MM.1S (cell line): ENCODE results near the gene SLC7A6.

Experiments
- DNase-seq: peaks from one replicate; pipeline ENCODE4 v3.0.0-alpha.2; 2015
- H2AFZ ChIP-seq: fragments of 300-600 bp; sonication (generic); 2 replicates; pipeline ENCODE4 v1.6.0; 2016; ENCODE audit warnings: antibody characterized with exemption, low read length
- H3F3A ChIP-seq: fragments of 300-600 bp; sonication (generic); 2 replicates; pipeline ENCODE4 v1.6.1; 2016; ENCODE audit warnings: mild to moderate bottlenecking, antibody characterized with exemption, low read length, moderate library complexity, mixed read lengths; ENCODE audit not compliant: insufficient read depth
- H3K27ac ChIP-seq: fragments of 300-600 bp; sonication (generic); 2 replicates; pipeline ENCODE4 v1.5.1; 2016; ENCODE audit warnings: mild to moderate bottlenecking, low read length
- H3K27me3 ChIP-seq: fragments of 300-600 bp; sonication (generic); replicated peaks from 2 replicates; pipeline ENCODE4 v1.6.0; 2016; ENCODE audit warnings: low read length; ENCODE audit not compliant: insufficient read depth
- H3K36me3 ChIP-seq: fragments of 300-600 bp; sonication (generic); replicated peaks from 2 replicates; pipeline ENCODE4 v1.6.1; 2016; ENCODE audit warnings: mild to moderate bottlenecking, low read length, mixed read lengths; ENCODE audit not compliant: insufficient read depth
- H3K4me1 ChIP-seq: fragments of 300-600 bp; sonication (generic); 2 replicates; pipeline ENCODE4 v1.6.1; 2016; ENCODE audit warnings: low read length, mixed read lengths
- H3K4me2 ChIP-seq: fragments of 300-600 bp; sonication (generic); 2 replicates; pipeline ENCODE4 v1.6.0; 2016; ENCODE audit warnings: low read depth, low read length
- H3K4me3 ChIP-seq: fragments of 300-600 bp; sonication (generic); 2 replicates; pipeline ENCODE4 v1.5.1; 2016; ENCODE audit warnings: low read length, mixed read lengths
- H3K79me2 ChIP-seq: fragments of 300-600 bp; sonication (generic); 2 replicates; pipeline ENCODE4 v1.6.1; 2016; ENCODE audit warnings: mixed run types, low read length, mixed read lengths
- H3K9ac ChIP-seq: fragments of 300-600 bp; sonication (generic); 2 replicates; pipeline ENCODE4 v1.6.1; 2016; ENCODE audit warnings: low read length, mixed read lengths
- H3K9me2 ChIP-seq: fragments of 300-600 bp; sonication (generic); replicated peaks from 2 replicates; pipeline ENCODE4 v1.6.1; 2016; ENCODE audit warnings: mild to moderate bottlenecking, low read length, mixed read lengths; ENCODE audit not compliant: insufficient read depth
- H3K9me3 ChIP-seq: fragments of 300-600 bp; sonication (generic); replicated peaks from 2 replicates; pipeline ENCODE4 v1.6.1; 2016; ENCODE audit warnings: mild to moderate bottlenecking, low read length, mixed read lengths; ENCODE audit not compliant: insufficient read depth
- H4K20me1 ChIP-seq: fragments of 300-600 bp; sonication (generic); 2 replicates; pipeline ENCODE4 v1.6.1; 2016; ENCODE audit warnings: mild to moderate bottlenecking, low read length, moderate library complexity, mixed read lengths; ENCODE audit not compliant: insufficient read depth
- EZH2 ChIP-seq: fragments of 300-600 bp; sonication (generic); optimal IDR thresholded peaks from 2 replicates; pipeline ENCODE3; 2017; ENCODE audit warnings: low read depth, mild to moderate bottlenecking, antibody characterized with exemption, low read length, mixed read lengths
- EZH2phosphoT487 ChIP-seq: fragments of 300-600 bp; sonication (generic); IDR thresholded peaks from 2 replicates; pipeline ENCODE4 v1.6.1; 2018; ENCODE audit warnings: antibody characterized with exemption, low read length
- TF ChIP-seq, protein P1 (sequence below): fragments of 300-600 bp; sonication (generic); IDR thresholded peaks from 2 replicates; pipeline ENCODE4 v1.5.1; 2016; ENCODE audit warnings: antibody characterized with exemption, low read length, mixed read lengths

The SLC7A6 gene

DNA sequence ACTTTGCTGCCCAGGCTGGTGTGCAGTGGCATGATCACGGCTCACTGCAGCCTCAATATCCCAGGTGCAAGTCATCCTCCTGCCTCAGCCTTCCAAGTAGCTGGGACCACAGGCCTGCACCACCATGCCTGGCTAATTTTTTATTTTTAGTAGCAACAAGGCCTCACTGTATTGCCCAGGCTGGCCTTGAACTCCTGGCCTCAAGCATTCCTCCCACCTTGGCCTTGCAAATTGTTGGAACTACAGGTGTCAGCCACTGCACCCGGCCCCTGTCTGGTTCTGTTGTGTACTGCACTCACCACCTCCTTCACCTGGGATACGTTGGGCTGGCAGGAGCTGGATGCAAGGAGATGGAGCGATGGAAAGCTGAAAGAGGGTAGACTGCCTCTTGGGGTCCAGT lies 10.6 kb upstream of the SLC7A6 start:
- H3K4me2 ChIP-seq: no peak overlapping the region; the same call in 1 of the 2 replicates
- H3K36me3 ChIP-seq: peaks cover 6% of the 10 kb centered on the region
- H3K27ac ChIP-seq: peak overlapping the region; percentile 100; the same call in 1 of the 2 replicates
- TF ChIP-seq EZH2 (no peak), EZH2phosphoT487 (no peak)
- TF ChIP-seq, protein P1, sequence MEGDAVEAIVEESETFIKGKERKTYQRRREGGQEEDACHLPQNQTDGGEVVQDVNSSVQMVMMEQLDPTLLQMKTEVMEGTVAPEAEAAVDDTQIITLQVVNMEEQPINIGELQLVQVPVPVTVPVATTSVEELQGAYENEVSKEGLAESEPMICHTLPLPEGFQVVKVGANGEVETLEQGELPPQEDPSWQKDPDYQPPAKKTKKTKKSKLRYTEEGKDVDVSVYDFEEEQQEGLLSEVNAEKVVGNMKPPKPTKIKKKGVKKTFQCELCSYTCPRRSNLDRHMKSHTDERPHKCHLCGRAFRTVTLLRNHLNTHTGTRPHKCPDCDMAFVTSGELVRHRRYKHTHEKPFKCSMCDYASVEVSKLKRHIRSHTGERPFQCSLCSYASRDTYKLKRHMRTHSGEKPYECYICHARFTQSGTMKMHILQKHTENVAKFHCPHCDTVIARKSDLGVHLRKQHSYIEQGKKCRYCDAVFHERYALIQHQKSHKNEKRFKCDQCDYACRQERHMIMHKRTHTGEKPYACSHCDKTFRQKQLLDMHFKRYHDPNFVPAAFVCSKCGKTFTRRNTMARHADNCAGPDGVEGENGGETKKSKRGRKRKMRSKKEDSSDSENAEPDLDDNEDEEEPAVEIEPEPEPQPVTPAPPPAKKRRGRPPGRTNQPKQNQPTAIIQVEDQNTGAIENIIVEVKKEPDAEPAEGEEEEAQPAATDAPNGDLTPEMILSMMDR: no peak
- H3K27me3 ChIP-seq: no peaks in the 10 kb centered on the region
- H4K20me1 ChIP-seq: no peaks in the 10 kb centered on the region
- no peaks in the 10 kb centered on the region for H3K9me2 ChIP-seq
- H3K9me3 ChIP-seq: no peaks in the 10 kb centered on the region
- no peak overlapping the region for H3K9ac ChIP-seq
- peaks cover 56% of the 10 kb centered on the region for H3K79me2 ChIP-seq
- DNase-seq: no peak
- H2AFZ ChIP-seq: no peak overlapping the region
- H3K4me3 ChIP-seq: no peak overlapping the region
- peaks cover 89% of the 10 kb centered on the region for H3K4me1 ChIP-seq
- H3F3A ChIP-seq: peaks cover 74% of the 10 kb centered on the region

- Histone ChIP-seq H3K27me3 (no peaks in the 10 kb centered on the region), H3K27ac (peak overlapping the region; percentile 98; the same call in 1 of the 2 replicates), H3K9me2 (no peaks in the 10 kb centered on the region), H3K79me2 (peaks cover 62% of the 10 kb centered on the region), H3K9me3 (no peaks in the 10 kb centered on the region), H3K4me1 (peaks cover 85% of the 10 kb centered on the region), H3K9ac (no peak overlapping the region), H3K4me2 (no peak overlapping the region), H3K4me3 (no peak overlapping the region), H3K36me3 (peaks cover 11% of the 10 kb centered on the region), H4K20me1 (no peaks in the 10 kb centered on the region), H2AFZ (no peak overlapping the region), H3F3A (peaks cover 64% of the 10 kb centered on the region)
- TF ChIP-seq, protein P1: no peak
- no peak for TF ChIP-seq EZH2
- TF ChIP-seq EZH2phosphoT487: no peak
- DNase-seq: no peak
These were observed 8.6 kb upstream of the SLC7A6 start for GRCh38 chr16:68255712-68256111.

DNA sequence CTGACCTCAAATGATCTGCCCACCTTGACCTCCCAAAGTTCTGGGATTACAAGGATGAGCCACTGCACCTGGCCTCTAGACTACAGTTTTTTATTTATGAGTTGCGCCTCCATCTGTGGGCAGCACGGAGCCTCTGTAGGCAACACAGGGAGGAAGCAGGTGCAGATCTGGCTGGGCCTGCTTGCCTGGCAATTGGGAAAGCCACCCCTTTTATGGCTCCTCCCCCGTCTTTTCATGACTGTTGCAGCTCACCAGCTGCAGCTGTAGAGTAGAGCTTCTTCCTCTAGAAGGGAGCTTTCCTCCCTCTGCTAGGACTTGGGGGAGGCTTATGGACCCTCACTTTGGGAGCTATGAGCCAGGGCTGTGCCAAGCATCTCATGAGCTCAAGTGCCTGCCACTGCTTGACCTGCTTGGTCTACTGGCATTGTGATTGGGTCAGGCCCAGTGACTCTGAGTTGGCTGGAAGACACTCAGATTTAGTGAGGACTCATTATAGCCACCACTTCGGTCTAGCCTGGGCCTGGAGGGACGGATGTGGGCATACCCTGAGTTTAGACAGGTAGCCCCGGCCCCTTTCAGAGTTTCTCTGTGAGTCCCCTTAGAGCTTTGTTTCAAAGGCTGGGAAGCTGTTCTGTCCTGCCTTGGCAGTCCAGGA lies 6.9 kb upstream of the SLC7A6 start:
- Histone ChIP-seq H3F3A (peaks cover 55% of the 10 kb centered on the region), H3K27ac (peak overlapping the region; percentile 98), H3K36me3 (peaks cover 11% of the 10 kb centered on the region), H4K20me1 (no peaks in the 10 kb centered on the region), H3K4me1 (peaks cover 84% of the 10 kb centered on the region), H3K4me3 (peak overlapping the region; percentile 26; the same call in 1 of the 2 replicates), H3K9me3 (no peaks in the 10 kb centered on the region), H3K79me2 (peaks cover 75% of the 10 kb centered on the region), H2AFZ (no peak overlapping the region), H3K27me3 (no peaks in the 10 kb centered on the region), H3K9me2 (no peaks in the 10 kb centered on the region), H3K9ac (peak overlapping the region; percentile 64), H3K4me2 (peak overlapping the region; percentile 63)
- peak; percentile 97 for DNase-seq
- TF ChIP-seq EZH2phosphoT487 (no peak), EZH2 (no peak)
- TF ChIP-seq, protein P1: no peak
